Osteoblast (primary cell): Measurements from ENCODE around the gene L1CAM. TPM values are rescaled to one million over a fixed set of nuclear protein-coding genes. Genes with fewer than 3 reads are reported as not detected.

Experiments used
- DNase-seq: peaks from one replicate; pipeline ENCODE4 v3.0.0; 2011; ENCODE audit warnings: low spot score, mixed read lengths; ENCODE audit not compliant: insufficient read length; ENCODE audit errors: missing footprints
- H2AFZ ChIP-seq: 2 replicates; pipeline ENCODE4 v1.6.0; 2011; ENCODE audit warnings: mild to moderate bottlenecking, low read length
- H3K27ac ChIP-seq: 2 replicates; pipeline ENCODE4 v1.5.1; 2011; ENCODE audit warnings: mild to moderate bottlenecking, low read depth, low read length, moderate library complexity
- H3K27me3 ChIP-seq: 2 replicates; pipeline ENCODE4 v1.6.0; 2012; ENCODE audit warnings: mild to moderate bottlenecking, control low read depth, inconsistent platforms, low read length, moderate library complexity; ENCODE audit not compliant: insufficient read depth
- H3K36me3 ChIP-seq: 2 replicates; pipeline ENCODE4 v1.5.1; 2011; ENCODE audit warnings: mild to moderate bottlenecking, low read length, control low read depth, moderate library complexity; ENCODE audit not compliant: insufficient read depth
- H3K4me1 ChIP-seq: 2 replicates; pipeline ENCODE4 v1.5.1; 2011; ENCODE audit warnings: mild to moderate bottlenecking, low read length, control low read depth, moderate library complexity; ENCODE audit not compliant: insufficient read depth
- H3K4me2 ChIP-seq: 2 replicates; pipeline ENCODE4 v1.6.0; 2011; ENCODE audit warnings: mild to moderate bottlenecking, low read length; ENCODE audit not compliant: insufficient read depth
- H3K4me3 ChIP-seq: fragments of 200-600 bp; sonication (generic); 3 replicates; pipeline ENCODE4 v1.5.1; 2012; ENCODE audit warnings: mild to moderate bottlenecking, low read length, inconsistent platforms; ENCODE audit not compliant: insufficient read depth
- H3K79me2 ChIP-seq: 2 replicates; pipeline ENCODE4 v1.6.0; 2012; ENCODE audit warnings: mild to moderate bottlenecking, low read length, control low read depth, inconsistent platforms; ENCODE audit not compliant: insufficient read depth
- H3K9me3 ChIP-seq: 2 replicates; pipeline ENCODE4 v1.5.1; 2011; ENCODE audit warnings: low read depth, low read length, control low read depth
- H4K20me1 ChIP-seq: 2 replicates; pipeline ENCODE4 v1.6.0; 2012; ENCODE audit warnings: mild to moderate bottlenecking, low read length, control low read depth; ENCODE audit not compliant: insufficient read depth
- CTCF ChIP-seq: IDR thresholded peaks from 2 replicates; pipeline ENCODE4 v1.5.1; 2011; ENCODE audit warnings: mild to moderate bottlenecking, low read depth, low read length, moderate library complexity; ENCODE audit errors: extremely low read depth
- total RNA-seq: library from RNA; depleted of rRNA; stranded (reverse); fragments of >200 nt; gene quantifications from 2 replicates; pipeline ENCODE4 v1.2.3, GENCODE V29; 2012

Gene L1CAM
- total RNA-seq = under 0.01 TPM in 2 replicates

- no peak within 1 kb of the TSS for H3K4me2 ChIP-seq
- H3K4me1 ChIP-seq = no peaks in the 10 kb centered on the region
- TF ChIP-seq CTCF = no peak
- no peak within 1 kb of the TSS for H3K4me3 ChIP-seq
- no peaks in the 10 kb centered on the region for H3K79me2 ChIP-seq
- no peak within 1 kb of the TSS for H3K27ac ChIP-seq
- peaks cover 64% of the 10 kb centered on the region for H3K27me3 ChIP-seq
- H4K20me1 ChIP-seq = no peaks in the 10 kb centered on the region
- no peak within 1 kb of the TSS for H2AFZ ChIP-seq
- H3K36me3 ChIP-seq = no peaks in the 10 kb centered on the region
- no peaks in the 10 kb centered on the region for H3K9me3 ChIP-seq
- no peak for DNase-seq
These were observed at the start of gene L1CAM for GRCh38 chrX:153885968-153886903. Gene L1CAM (minus strand): TSS chrX:153886173. CDS start chrX:153875836, 10,337 bp downstream.

GRCh38 chrX:153935326-153935851 is 49.4 kb upstream of the L1CAM start:
- Histone ChIP-seq H3K4me3 (peak overlapping the region; percentile 63), H3K27ac (no peak overlapping the region), H3K36me3 (peaks cover 17% of the 10 kb centered on the region), H3K4me2 (peak overlapping the region; percentile 81), H2AFZ (peak overlapping the region; percentile 56), H3K4me1 (peaks cover 7% of the 10 kb centered on the region), H4K20me1 (peaks cover 32% of the 10 kb centered on the region), H3K79me2 (peaks cover 38% of the 10 kb centered on the region), H3K9me3 (no peaks in the 10 kb centered on the region), H3K27me3 (peaks cover 5% of the 10 kb centered on the region)
- DNase-seq = peak; percentile 83
- TF ChIP-seq CTCF = no peak

- Histone ChIP-seq H2AFZ (peak within 1 kb of the TSS; percentile 59), H3K4me2 (peak within 1 kb of the TSS; percentile 86), H3K9me3 (no peaks in the 10 kb centered on the region), H3K79me2 (peaks cover 38% of the 10 kb centered on the region), H3K36me3 (peaks cover 19% of the 10 kb centered on the region), H4K20me1 (peaks cover 33% of the 10 kb centered on the region), H3K4me3 (peak within 1 kb of the TSS; percentile 82), H3K4me1 (peaks cover 7% of the 10 kb centered on the region), H3K27me3 (no peaks in the 10 kb centered on the region), H3K27ac (peak within 1 kb of the TSS; percentile 48)
- TF ChIP-seq CTCF = no peak
- peak; percentile 100 for DNase-seq
These were observed 48.9 kb upstream of the L1CAM start, which contains the start of gene NAA10 for GRCh38 chrX:153934762-153935325. Gene NAA10 (minus strand): TSS chrX:153935037. CDS start chrX:153934904, 133 bp downstream.
